ENCODE measurements around the gene SBF2. TPM values are rescaled to one million over a fixed set of nuclear protein-coding genes. Genes with fewer than 3 reads are reported as not detected.

Gene SBF2
- total and polyA plus RNA-seq, 2 donors (not counting 1 experiment from before 2014, with no cell fraction given): 5.6 to 17.7 TPM

GRCh38 chr11:10285148-10285802 is 8.7 kb downstream of the SBF2 start:
- Mint-ChIP-seq H3K9me3 (ENCODE audit: insufficient read depth) (no peaks in the 10 kb centered on the region), H3K27ac (no peak overlapping the region), H3K4me3 (no peak overlapping the region), H3K27me3 (peaks cover 8% of the 10 kb centered on the region), H3K4me1 (peaks cover 6% of the 10 kb centered on the region)
- peaks cover 18% of the 10 kb centered on the region for H4K20me1 ChIP-seq (ENCODE audit: control insufficient read depth, insufficient read depth, low read length, poor library complexity, severe bottlenecking)
- no peaks in the 10 kb centered on the region for H3K27me3 ChIP-seq (replicated peaks in 1 of 4; ENCODE audit: control extremely low read depth in 1 of 4, control insufficient read depth in 3 of 4, insufficient read depth in 4 of 4, low read length in 3 of 4)
- TF ChIP-seq CTCF (IDR thresholded peaks at IDR 0.05) (no peak), EZH2 (IDR thresholded peaks at IDR 0.05; ENCODE audit: borderline replicate concordance, insufficient read depth, low read depth, low read length, poor library complexity, severe bottlenecking) (no peak)
- ChIA-PET POLR2A (interaction anchor here (0.6 kb wide), 1 partner anchor 312 kb away, joined by 4 read pairs; no protein-coding TSS in a partner anchor), CTCF (interaction anchor here (0.7 kb wide), 1 partner anchor 217 kb away, joined by 3 read pairs; no protein-coding TSS in a partner anchor)
- H3K36me3 ChIP-seq (replicated peaks in 1 of 2; ENCODE audit: control extremely low read depth in 1 of 2, control insufficient read depth in 1 of 2, extremely low read depth in 1 of 2, insufficient read depth in 2 of 2, low read length in 1 of 2): no peaks in the 10 kb centered on the region
- H3K79me2 ChIP-seq (ENCODE audit: control insufficient read depth, insufficient read depth, low read length): peaks cover 37% of the 10 kb centered on the region
- DNase-seq (no peak), ATAC-seq (ENCODE audit: low read depth) (no peak)
- H3K9me3 ChIP-seq (ENCODE audit: control extremely low read depth in 1 of 3, control insufficient read depth in 2 of 3, insufficient read depth in 1 of 3, low read length in 2 of 3): no peaks in the 10 kb centered on the region
- no peak overlapping the region for H3K27ac ChIP-seq (ENCODE audit: low read length in 2 of 2)
- H3K4me1 ChIP-seq (ENCODE audit: control insufficient read depth in 2 of 2, insufficient read depth in 2 of 2, low read length in 2 of 2): no peaks in the 10 kb centered on the region
- H3K4me3 ChIP-seq (ENCODE audit: control extremely low read depth in 1 of 5, extremely low read depth in 1 of 5, insufficient read depth in 1 of 5, low read depth in 2 of 5, low read length in 4 of 5): no peak overlapping the region
- no peak overlapping the region for H2AFZ ChIP-seq (ENCODE audit: insufficient read depth, low read depth, low read length, poor library complexity, severe bottlenecking)
- 26% methylated on average over 2 of the region's 4 CpGs for WGBS (ENCODE audit: insufficient coverage)
- intact Hi-C loops (cut with micrococcal nuclease): no loop called here
- H3K4me2 ChIP-seq (replicated peaks; ENCODE audit: low read depth, low read length, poor library complexity, severe bottlenecking): no peak overlapping the region
- H3K9ac ChIP-seq (ENCODE audit: low read length): no peak overlapping the region

GRCh38 chr11:10283991-10284390 is 10.0 kb downstream of the SBF2 start:
- Mint-ChIP-seq H3K4me3 (no peak overlapping the region), H3K27me3 (peaks cover 4% of the 10 kb centered on the region), H3K27ac (no peak overlapping the region), H3K4me1 (peaks cover 6% of the 10 kb centered on the region), H3K9me3 (ENCODE audit: insufficient read depth) (no peaks in the 10 kb centered on the region)
- intact Hi-C loops (cut with micrococcal nuclease): no loop called here
- H3K4me2 ChIP-seq (replicated peaks; ENCODE audit: low read depth, low read length, poor library complexity, severe bottlenecking): no peak overlapping the region
- DNase-seq: no peak
- H3K4me1 ChIP-seq (ENCODE audit: control insufficient read depth in 2 of 2, insufficient read depth in 2 of 2, low read length in 2 of 2): no peaks in the 10 kb centered on the region
- no peak overlapping the region for H3K4me3 ChIP-seq (ENCODE audit: control extremely low read depth in 1 of 5, extremely low read depth in 1 of 5, insufficient read depth in 1 of 5, low read depth in 2 of 5, low read length in 4 of 5)
- TF ChIP-seq CTCF (IDR thresholded peaks at IDR 0.05) (no peak), EZH2 (IDR thresholded peaks at IDR 0.05; ENCODE audit: borderline replicate concordance, insufficient read depth, low read depth, low read length, poor library complexity, severe bottlenecking) (no peak)
- ATAC-seq (ENCODE audit: low read depth): no peak
- H2AFZ ChIP-seq (ENCODE audit: insufficient read depth, low read depth, low read length, poor library complexity, severe bottlenecking): no peak overlapping the region
- peaks cover 6% of the 10 kb centered on the region for H4K20me1 ChIP-seq (ENCODE audit: control insufficient read depth, insufficient read depth, low read length, poor library complexity, severe bottlenecking)
- ChIA-PET POLR2A (no interaction called here), CTCF (interaction anchor here (1.1 to 1.3 kb wide), 2 partner anchors 21 to 208 kb away, joined by 3 to 4 read pairs; partner anchors contain the start of gene ADM)
- WGBS (ENCODE audit: insufficient coverage): no CpG with 5 or more reads among the region's 1 CpG
- H3K9ac ChIP-seq (ENCODE audit: low read length): no peak overlapping the region
- no peak overlapping the region for H3K27ac ChIP-seq (ENCODE audit: low read length in 2 of 2)
- H3K36me3 ChIP-seq (replicated peaks in 1 of 2; ENCODE audit: control extremely low read depth in 1 of 2, control insufficient read depth in 1 of 2, extremely low read depth in 1 of 2, insufficient read depth in 2 of 2, low read length in 1 of 2): no peaks in the 10 kb centered on the region
- no peaks in the 10 kb centered on the region for H3K27me3 ChIP-seq (replicated peaks in 1 of 4; ENCODE audit: control extremely low read depth in 1 of 4, control insufficient read depth in 3 of 4, insufficient read depth in 4 of 4, low read length in 3 of 4)
- H3K79me2 ChIP-seq (ENCODE audit: control insufficient read depth, insufficient read depth, low read length): peaks cover 26% of the 10 kb centered on the region
- H3K9me3 ChIP-seq (ENCODE audit: control extremely low read depth in 1 of 3, control insufficient read depth in 2 of 3, insufficient read depth in 1 of 3, low read length in 2 of 3): no peaks in the 10 kb centered on the region

All from B cell (primary cell).